NCI-H2196 treated with DMSO at 0.1 percent for 48 hours (cell line): ENCODE measurements around the gene LMOD2.
"Not testable (repeated sequence)": the region's sequence is repeated elsewhere in the genome, so short reads cannot be mapped to it uniquely, and the experiment has no call there.

ENCODE experiments used
- DNase-seq: peaks from one replicate; lab custom pipeline; 2025; ENCODE audit not compliant: unreplicated experiment; lab: John Stamatoyannopoulos, UW

LMOD2 gene, protein sequence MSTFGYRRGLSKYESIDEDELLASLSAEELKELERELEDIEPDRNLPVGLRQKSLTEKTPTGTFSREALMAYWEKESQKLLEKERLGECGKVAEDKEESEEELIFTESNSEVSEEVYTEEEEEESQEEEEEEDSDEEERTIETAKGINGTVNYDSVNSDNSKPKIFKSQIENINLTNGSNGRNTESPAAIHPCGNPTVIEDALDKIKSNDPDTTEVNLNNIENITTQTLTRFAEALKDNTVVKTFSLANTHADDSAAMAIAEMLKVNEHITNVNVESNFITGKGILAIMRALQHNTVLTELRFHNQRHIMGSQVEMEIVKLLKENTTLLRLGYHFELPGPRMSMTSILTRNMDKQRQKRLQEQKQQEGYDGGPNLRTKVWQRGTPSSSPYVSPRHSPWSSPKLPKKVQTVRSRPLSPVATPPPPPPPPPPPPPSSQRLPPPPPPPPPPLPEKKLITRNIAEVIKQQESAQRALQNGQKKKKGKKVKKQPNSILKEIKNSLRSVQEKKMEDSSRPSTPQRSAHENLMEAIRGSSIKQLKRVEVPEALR

DNA sequence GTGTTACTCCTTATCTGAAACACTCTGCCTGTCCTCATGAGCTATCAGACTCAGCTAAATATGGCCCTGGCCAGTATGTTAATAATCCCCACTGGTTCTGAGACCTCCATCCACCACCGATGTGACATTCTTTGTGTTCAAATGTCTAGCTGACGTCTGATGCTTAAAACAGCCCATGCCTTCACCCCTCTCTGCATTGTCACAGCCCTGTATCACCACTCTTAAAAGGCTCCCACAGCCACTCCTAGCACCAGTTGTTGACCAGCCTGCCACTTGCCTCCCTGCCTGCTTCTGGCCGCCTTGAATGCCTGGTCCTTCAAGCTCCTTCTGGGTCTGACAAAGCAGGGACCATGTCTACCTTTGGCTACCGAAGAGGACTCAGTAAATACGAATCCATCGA, at the start of gene LMOD2:
TSS of gene LMOD2 (plus strand) at position 253 of the 400 bp plus-strand sequence. CDS start at position 351, 98 bp downstream.
- no peak for DNase-seq

DNA sequence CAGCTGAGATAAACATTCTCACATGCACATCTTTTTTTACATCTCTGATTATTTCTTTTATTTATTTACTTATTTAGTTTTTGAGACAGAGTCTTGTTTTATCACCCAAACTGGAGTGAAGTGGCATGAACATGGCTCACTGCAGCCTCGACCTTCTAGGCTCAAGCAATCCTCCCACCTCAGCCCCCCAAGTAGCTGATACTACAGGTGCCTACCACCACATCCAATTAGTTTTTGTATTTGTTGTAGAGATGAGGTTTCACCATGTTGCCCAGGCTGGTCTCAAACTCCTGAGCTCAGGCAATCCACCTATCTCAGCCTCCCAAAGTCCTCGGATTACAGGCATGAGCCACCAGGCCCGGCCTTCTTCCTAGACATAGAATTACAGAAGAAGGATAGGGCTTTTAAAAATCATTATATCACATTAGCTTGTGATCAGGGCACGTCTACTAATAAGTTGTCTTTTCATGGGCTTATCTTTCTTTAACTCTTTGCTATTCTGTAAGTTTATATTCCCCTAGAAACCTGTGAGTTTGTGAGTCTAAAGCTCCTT, 48.2 kb upstream of the LMOD2 start:
- DNase-seq = no peak

DNA sequence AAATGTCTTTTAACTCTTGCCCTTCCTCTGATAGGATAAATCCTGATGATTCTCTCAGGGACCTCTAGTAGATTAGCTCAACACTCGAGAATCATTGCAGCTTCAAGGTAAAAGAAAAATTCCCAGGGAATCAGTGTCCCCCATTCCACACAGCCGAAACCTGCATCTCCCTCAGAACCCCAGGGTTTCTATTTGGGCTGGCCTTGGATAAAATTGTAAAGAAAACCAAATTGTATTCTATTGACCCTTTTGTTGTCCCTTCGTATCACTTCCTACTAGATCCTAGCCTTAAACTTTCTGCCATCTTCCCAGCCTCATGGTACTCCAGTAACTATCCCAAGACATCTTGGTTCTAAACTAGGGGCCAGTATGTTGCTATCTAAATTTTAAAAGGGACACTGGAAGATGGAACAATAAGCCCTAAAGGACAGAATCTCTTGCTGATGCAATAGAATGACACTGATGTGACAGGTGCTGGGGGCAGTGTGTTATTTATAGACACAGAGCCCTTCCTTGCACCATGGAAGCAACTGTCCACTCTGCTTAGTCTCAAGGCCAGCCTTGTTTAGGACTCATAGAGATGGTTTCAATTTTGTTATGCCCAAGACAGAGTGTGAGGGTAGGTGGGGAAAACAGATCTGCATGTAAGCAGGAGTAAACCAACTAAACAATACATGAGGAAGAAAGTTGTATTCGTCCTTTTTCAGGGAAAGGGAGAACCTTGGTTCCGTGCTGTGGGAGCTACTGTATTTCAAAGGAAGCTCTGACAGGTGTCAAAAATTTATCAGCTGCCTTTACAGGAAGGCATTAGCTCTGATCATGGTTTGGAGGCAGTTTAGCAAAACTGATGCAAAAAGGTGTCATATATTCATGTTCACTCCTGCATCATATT, 46.4 kb upstream of the LMOD2 start:
- DNase-seq = no peak

DNA sequence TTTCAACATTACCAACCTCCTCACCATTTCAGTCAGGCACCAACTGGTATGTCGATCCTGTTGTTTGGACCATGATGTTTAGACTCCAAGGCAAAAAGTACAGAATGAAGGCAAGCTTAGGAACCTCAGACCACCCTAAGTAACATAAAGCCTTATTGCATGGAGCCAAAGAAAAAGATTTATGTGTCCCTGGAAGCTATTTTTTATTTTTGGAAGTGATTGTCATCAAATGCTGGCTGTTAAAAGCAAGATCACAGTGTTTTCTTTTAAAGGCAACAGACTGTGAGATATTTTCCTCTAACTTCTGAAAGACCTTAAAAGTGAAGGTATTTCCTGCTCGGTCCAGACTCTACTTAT, 45.8 kb upstream of the LMOD2 start:
- DNase-seq = no peak

DNA sequence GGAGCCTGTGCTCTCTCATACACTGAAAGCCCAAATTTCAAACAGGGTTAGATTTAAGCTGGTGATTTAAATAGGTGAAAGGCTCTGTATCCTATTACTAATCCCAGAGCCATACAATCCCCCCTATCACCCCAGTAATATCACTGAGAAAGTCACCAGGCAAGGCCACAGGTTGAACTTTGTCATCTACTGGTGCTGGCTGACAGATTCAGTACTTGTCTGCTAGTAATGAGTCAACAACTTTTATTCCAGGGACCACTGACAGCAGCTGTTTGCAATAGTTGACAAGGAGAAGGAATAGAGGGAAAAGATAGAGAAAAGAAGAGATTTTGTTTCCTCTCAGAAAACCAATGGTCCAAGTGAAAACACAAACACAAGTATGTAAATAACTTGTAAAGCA, 43.6 kb upstream of the LMOD2 start:
- no peak for DNase-seq

DNA sequence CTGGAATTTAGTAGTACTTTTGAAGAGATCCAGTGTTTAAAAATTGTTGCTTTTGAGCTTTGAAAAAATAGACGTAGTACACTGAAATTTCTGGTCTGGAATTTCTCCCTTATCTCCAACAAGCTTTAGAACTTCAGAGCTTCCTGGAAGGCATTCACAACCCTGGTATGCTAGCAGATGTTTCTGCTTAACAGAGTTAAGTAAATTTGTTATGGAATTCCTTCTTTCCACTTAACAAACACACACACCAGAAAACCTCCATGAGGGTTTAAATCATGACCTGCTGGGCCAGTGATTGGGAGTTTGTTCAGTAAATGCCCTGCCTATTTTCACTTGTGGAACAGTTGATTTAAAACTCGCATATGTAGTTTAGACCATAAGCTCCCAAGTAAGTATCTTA, 40.3 kb upstream of the LMOD2 start:
- no peak for DNase-seq

DNA sequence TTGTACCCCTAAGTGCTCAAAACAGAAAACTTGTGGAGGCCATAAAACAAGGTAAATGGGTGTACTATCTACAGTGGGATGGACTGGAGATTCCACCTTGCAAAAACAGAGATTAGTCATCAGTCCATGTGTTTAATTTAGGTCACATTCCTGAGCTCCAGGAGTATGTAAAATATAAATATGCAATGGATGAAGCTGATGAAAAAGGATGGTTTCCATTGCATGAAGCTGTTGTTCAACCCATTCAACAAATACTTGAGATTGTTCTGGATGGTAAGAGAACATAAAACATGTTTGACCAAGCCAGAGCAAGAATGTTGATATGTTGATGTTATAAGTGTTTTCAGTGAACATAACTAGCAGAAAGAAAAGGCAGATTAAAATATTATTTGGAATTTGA, 39.4 kb upstream of the LMOD2 start:
- no peak for DNase-seq

DNA sequence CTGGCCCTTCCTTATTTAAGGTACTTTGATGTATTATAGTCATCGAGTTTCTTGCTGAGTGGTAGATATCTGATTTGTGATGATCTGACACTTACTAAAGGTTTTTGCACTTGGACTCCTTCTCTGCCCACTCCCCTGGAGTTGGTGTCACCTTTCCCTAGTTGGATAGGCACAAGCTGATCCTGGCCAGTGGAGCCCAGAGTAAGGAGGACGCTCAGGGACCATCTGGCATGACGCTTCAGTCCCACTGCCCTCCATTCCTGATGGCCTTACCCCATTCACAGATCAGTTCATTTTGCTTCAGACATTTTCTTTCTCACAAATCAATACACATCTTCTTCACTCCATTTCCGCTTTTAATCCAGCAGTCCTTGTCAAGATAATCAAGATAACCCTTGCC, 34.0 kb upstream of the LMOD2 start:
- DNase-seq = no peak

DNA sequence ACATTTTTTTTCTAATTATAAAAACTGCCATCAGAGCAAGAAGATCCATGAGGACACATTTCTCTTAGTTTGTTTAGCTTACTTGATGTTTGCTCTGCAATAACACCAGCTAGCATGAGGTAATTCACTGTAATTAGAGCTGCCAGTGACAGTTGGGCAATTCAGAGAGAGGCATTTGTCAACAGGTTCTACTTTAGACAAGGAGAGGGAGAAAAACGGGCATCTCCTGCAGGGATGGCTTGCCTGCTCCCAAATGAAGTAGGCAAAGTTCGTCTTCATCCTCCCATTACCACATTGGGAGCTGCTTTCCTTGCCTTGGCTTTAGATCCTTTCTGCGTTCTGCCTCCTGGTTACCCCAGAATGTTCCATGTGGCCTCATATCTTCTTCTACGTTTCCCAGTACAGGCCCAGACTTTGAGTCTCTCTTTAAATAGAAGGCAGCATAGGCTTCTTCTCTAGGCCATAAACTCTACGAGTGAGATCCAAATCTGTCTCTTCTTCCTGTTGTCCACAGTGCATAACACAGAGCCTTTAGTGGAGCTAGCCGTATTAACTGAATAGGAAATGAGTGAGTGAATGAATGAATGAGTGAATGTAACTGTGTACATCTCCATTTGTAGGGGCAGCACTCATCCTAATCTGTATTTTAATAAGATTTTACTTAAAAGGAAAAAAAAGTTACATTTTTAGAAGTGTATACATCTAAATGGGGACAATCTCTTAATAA, 32.8 kb upstream of the LMOD2 start:
- DNase-seq = peak; percentile 40

DNA sequence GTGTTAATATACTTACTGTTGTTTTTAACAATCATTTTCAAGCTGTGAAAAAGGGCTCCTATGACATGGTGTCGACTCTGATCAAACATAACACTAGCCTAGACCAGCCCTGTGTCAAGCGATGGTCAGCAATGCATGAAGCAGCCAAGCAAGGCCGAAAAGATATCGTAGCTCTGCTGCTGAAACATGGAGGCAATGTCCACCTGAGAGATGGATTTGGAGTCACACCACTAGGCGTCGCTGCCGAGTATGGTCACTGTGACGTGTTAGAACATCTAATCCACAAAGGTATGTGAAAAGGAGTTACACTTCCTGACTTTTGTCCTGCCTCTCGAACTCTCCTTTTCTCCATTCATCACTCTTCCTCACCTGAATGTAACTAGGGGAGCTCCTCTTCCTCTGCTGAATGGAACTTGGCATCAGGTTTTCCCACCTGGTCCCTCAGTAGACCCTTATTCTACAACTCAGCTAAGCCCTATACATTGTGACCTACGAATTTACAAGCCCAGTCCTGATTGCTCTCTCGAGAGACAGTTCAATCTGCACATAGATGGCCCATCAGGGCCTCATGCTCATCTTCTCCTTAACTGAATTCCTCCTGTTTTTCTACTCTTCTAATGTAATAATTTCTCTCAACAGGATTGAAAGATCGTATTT, 31.0 kb upstream of the LMOD2 start:
- no peak for DNase-seq

DNA sequence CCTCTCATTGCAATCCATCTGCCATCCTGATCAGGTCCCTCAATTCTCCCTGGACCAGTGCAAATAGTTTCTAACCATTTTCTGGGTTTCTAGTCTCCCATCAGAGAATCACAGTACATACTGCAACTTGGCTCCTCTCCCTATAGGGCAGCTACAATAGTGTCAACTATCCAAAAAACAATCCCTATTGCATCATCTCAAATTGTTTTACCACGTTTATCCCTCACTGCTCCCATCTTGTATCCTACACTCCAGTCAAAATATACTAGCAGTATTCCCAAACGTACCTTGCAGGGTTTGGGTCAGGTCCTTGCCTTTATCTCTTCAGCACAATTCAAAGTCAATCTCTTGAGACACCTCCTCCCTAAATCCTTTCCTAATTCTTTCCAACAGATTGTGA, 30.4 kb upstream of the LMOD2 start:
- no peak for DNase-seq

DNA sequence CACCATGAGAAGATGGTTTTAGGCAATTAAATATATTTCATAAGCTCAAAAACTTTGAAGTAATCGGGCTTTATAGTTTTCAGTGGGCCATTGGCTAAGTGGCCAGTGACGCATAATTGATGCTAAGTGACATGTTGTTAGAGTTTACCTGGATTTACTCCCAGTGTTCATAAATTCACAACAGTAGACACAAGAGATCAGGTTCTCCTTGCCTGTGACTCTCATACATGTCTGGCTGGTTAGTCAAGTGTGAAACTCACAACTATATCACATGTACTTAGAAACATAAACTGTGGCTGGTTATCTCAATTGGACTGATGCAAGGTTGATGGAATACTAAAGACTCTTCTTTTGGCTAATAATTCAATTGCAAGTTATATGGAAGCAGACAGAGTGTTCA, 27.8 kb upstream of the LMOD2 start:
- no peak for DNase-seq

DNA sequence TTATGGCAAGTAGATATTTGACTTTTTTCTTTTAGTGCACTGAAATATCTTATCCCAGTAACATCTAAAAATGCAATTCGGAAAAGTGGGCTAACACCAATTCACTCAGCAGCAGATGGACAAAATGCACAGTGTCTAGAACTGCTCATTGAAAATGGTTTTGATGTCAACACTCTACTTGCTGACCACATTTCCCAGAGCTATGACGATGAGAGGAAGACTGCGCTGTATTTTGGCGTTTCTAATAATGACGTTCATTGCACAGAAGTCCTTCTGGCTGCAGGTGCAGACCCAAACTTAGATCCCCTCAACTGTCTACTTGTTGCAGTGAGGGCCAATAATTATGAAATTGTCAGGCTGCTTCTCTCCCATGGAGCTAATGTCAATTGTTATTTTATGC, 26.8 kb upstream of the LMOD2 start:
- no peak for DNase-seq

DNA sequence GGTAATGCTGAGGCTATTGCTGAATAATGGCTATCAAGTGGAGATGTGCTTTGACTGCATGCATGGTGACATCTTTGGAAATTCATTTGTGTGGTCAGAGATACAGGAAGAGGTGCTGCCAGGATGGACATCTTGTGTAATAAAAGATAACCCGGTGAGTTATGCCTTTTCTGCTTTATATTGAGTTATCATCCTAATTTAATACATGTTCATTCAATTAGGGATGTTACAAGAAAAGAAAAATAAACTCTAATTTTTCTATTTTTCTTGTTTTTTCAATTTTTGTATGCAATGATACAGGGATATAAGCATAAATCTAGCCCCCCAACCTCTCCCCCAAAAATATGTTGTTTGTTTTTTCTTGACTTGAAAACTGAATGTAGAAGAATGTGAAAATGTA, 26.4 kb upstream of the LMOD2 start:
- DNase-seq = no peak

DNA sequence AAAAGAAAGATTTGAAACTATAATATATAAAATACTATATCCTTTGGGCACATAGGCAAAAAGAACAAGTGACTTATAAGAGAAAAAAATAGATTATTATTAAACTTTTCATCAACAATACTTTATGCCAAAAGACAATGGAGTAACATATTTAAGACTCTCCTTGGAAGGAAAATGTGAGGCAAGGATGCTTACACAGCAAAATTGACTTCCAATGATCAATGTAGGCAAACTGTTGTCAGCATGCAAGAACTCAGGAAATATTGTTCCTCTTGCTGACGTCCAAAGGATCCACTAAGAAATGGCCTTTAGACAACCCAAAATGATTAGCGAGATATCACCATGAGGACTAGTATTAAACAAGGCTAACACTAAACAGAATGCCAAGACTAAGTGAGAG, 22.9 kb upstream of the LMOD2 start:
- DNase-seq = no peak

DNA sequence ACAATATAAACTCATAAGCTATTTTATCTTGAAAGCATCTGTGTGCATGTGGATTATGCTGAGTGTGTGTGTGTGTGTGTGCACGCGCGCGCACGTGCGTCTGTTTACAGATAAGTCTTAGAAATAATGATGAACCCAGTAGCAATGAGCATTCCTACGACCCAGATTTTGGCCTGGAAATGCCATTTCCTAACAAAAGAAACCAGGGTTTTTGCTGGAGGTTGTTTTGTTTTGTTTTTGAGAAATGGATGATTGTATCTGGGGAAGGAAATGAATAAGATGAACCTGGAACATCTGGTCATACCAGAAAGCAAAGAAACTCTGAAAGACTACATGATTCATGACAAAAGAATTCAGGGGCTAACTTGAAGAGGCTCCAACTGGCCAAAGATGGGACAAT, 22.1 kb upstream of the LMOD2 start:
- DNase-seq = no peak

DNA sequence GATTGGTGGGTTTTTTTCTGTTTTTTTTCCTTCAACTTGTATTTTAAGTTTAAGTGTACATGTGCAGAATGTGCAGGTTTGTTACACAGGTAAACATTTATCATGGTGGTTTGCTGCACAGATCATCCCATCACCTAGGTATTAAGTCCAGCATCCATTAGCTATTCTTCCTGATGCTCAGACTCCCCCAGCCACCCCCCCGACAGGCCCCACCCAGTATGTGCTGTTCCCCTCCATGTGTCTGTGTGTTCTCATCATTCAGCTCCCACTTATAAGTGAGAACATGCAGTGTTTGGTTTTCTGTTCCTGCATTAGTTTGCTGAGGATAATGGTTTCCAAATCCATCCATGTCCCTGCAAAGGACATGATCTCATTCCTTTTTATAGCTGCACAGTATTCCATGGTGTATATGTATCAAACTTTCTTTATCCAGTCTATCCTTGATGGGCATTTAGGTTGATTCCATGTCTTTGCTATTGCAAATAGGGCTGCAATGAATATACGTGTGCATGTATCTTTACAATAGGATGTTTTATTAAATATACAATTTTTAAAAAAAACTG, 21.6 kb upstream of the LMOD2 start:
- not testable (repeated sequence) for DNase-seq

DNA sequence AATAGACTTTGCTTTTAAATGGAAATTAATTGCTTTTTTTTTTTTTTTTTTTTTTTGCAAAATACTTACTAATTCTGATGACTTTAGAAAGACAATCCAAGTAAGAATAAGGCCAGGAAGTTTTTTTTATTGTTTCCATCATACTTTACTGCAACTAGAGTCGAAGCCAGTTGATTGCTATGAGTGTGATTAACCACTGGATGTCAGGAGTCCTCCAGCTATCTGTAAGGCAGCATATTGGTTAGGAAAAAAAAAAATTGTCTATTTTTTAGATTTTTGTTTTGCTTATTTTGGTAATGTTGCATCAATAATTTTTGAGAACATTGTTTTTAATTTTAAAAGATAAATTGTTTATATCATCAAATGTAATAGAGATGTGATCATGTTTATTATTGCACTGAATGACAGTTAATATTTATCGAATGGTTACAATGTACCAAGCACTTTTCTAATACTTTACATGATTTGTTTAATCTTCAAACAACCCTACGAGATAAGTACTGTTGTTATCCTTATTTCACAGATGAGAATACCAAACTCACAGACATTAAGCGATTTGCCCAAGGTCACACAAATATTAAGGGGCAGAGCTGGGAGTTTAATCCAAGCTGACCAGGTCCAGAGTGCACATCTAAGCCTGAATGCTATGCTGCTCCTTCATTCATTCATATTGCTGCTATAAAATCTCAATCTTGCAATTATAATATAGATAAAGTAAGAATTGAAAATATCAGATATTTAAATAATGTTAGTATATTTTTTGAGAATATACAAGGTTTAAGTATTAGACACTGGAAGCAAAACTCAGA, 19.9 kb upstream of the LMOD2 start:
- no peak for DNase-seq

DNA sequence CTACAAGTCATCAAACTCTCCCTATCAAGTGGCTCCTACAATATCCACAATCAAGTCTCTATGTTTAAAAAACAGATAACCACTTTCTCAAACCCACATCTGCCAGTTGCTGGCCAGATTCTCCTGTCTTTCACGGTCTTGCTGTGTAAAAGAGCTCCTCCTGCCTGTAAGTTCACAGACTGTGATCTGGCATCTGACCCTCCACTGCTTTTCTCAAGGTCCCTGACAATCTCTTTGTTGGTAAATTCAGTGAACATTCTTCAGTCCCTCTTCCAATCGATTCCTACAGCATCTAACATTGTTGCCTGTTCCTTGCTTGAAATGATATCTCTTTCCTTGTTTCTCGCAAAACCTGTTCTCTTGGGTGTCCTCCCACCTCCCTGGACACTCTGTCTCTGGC, 18.5 kb upstream of the LMOD2 start:
- no peak for DNase-seq
